ENCODE measurements around the gene NAP1L1.

Gene NAP1L1

DNA sequence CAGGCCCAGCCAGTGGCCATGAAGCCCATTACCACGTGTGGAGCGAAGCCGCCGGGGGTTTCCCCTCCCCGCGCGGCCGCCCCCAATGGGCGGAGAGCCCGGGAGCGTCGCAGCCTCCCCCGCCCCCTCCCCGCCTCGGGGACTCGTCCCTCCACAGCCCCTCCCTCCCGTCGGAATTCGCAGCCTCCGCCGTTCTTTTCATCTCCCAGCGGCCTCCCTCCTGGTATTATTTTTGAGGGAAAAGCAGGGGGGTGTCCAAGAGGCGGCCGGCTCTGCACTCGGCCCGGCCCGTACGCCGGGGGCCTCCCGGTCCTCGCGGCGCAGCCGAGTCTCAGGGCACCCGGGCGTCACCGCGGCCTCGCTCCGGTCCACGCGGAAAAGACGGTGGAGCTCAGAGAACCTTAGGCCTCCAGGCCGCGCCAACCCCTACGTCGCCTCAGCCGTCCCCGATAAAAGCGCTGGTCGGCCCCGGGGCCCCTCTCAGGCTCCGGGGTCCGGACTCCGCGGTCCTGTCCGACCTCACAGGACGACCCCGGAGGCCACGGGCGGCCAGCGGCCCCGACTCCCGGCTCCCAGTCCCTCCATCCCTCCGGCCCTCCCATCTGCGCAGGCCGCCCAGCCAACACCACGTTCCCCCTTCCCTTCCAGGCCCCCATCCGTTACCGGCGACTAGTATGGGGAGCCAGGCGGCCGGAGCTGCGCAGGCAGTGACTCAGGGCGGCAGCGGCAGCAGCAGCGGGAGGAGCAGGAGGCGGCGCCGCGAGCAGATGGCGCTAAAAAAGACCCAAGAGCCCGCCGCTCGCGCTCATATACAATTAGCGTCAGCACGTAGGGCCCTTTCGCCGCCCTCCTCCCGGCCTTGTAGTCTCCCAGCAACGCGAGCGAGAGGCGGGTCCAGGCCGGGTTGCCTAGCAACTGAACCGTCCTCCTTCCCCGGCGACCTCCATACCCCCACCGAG is at the start of gene NAP1L1:
TSS of gene NAP1L1 (minus strand) at position 782 of the 959 bp plus-strand sequence. CDS start 10,466 bp downstream, outside the sequence.
- peak within 1 kb of the TSS; percentile 98 for H3K9ac ChIP-seq
- peaks cover 52% of the 10 kb centered on the region for H4K20me1 ChIP-seq
- no peak for TF ChIP-seq Cebpa-rat (IDR thresholded peaks at IDR 0.05)
- peak within 1 kb of the TSS; percentile 98 for H3K27ac ChIP-seq
- H3K9me3 ChIP-seq = peaks cover 9% of the 10 kb centered on the region
- peak within 1 kb of the TSS; percentile 96 for H3K4me3 ChIP-seq
- no peaks in the 10 kb centered on the region for H3K27me3 ChIP-seq
- H3K4me2 ChIP-seq = peak within 1 kb of the TSS; percentile 95
- H3K36me3 ChIP-seq = peaks cover 24% of the 10 kb centered on the region
- peaks cover 60% of the 10 kb centered on the region for H3K4me1 ChIP-seq

DNA sequence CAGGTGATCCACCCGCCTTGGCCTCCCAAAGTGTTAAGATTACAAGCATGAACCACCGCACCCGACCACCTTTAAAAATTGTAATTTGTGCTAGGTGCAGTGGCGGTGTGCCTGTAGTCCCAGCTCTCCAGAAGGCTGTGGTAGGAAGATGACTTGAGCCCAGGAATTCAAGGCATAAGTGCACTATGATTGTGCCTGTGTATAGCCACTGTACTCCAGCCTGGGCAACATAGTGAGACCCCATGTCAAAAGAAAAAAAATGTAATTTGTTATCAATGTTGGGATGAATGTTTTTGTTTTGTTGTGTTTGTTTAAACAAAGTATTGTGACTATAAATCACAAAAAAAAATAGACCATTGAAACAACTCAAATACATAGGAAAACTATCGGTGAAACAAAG is 43.1 kb upstream of the NAP1L1 start:
- no peaks in the 10 kb centered on the region for H3K27me3 ChIP-seq
- H3K9ac ChIP-seq = no peak overlapping the region
- no peak for TF ChIP-seq Cebpa-rat (IDR thresholded peaks at IDR 0.05)
- no peak overlapping the region for H3K4me3 ChIP-seq
- H3K4me1 ChIP-seq = no peaks in the 10 kb centered on the region
- H4K20me1 ChIP-seq = no peaks in the 10 kb centered on the region
- H3K27ac ChIP-seq = no peak overlapping the region
- no peaks in the 10 kb centered on the region for H3K9me3 ChIP-seq
- no peaks in the 10 kb centered on the region for H3K36me3 ChIP-seq
- H3K4me2 ChIP-seq = no peak overlapping the region

DNA sequence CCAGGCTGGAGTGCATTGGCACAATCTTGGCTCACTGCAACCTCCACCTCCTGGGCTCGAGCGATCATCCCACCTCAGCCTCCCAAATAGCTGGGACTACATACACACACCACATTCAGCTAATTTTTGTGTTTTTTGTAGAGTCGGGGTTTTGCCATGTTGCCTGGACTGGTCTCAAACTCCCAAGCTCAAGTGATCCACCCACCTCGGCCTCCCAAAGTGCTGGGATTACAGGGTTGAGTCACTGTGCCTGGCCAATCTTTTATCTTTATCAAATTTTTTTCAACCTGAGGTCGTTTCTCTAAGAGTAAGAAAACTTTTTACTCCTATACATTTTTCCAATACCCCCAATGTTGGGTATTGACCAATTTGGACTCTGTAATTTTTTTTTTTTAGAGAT is 40.0 kb upstream of the NAP1L1 start:
- TF ChIP-seq Cebpa-rat (IDR thresholded peaks at IDR 0.05) = no peak
- Histone ChIP-seq H3K4me2 (no peak overlapping the region), H3K9ac (no peak overlapping the region), H3K9me3 (no peaks in the 10 kb centered on the region), H4K20me1 (no peaks in the 10 kb centered on the region), H3K4me1 (no peaks in the 10 kb centered on the region), H3K27ac (no peak overlapping the region), H3K27me3 (no peaks in the 10 kb centered on the region), H3K36me3 (no peaks in the 10 kb centered on the region), H3K4me3 (no peak overlapping the region)

DNA sequence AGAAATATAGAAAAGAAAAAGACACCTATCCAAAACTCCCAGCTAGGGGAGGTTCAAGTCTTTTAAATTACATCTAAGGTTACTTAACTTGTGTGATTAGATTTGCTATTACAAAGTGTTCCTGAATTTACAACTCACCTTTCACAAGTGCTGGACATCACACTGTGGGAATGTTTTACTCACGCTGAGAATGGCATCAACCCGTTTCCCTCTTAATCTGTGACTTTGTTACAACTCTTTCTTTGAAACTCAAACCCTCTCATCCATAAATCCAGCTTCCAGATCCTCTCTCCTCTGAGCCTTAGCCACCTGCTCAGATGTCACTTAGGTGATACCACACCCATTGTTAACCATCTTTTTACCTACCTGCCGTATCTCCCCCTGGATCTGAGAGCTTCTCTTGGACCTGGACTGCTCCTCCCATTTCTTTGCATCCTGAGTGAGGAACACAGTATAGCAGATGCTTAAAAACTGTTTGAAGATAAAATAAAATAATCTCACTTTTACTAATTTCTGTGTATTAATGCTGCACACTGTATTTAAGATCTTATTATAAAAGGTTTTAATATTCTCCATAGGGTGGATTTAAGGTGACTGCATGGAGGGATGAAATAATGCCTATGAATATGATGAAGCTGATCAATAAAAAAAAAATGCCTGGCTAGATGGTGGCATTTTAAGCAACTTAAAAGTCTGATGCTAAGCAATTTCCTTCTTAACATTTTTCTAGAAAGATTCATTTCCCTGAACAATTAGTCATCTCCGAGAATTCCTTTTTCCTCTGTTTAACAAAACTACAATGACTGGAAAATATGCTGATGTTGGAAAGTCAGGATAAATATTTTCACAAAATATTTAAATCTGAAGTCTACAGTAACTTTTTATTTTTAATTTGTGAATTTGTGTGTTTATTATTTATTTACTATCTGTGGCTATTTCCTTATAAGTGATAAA is 39.1 kb upstream of the NAP1L1 start:
- Histone ChIP-seq H3K36me3 (no peaks in the 10 kb centered on the region), H3K27me3 (no peaks in the 10 kb centered on the region), H4K20me1 (no peaks in the 10 kb centered on the region), H3K4me1 (no peaks in the 10 kb centered on the region), H3K4me3 (no peak overlapping the region), H3K4me2 (no peak overlapping the region), H3K9me3 (peaks cover 8% of the 10 kb centered on the region), H3K9ac (no peak overlapping the region), H3K27ac (no peak overlapping the region)
- no peak for TF ChIP-seq Cebpa-rat (IDR thresholded peaks at IDR 0.05)

DNA sequence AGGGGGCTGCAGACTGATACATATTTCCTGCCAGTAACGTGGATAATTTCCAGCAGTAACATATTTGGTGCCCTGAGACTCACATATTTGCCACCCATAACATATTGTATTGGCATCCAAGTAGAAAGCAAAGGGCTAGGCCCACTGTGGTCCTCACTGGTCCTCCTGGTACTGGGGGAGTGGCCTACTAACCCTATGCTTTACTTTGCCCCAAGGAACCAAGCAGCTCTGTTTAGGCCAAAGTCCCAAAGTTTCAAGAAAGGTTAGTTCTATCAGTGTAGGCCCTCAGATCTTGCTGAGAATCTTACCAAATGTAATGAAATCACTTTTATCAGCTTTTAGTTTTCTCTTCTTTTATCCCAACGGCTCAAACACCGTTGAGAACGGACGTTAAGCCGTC is 35.4 kb upstream of the NAP1L1 start:
- Histone ChIP-seq H3K9ac (no peak overlapping the region), H3K4me2 (no peak overlapping the region), H3K27ac (no peak overlapping the region), H3K4me1 (no peaks in the 10 kb centered on the region), H3K9me3 (peaks cover 10% of the 10 kb centered on the region), H3K4me3 (no peak overlapping the region), H3K36me3 (no peaks in the 10 kb centered on the region), H4K20me1 (no peaks in the 10 kb centered on the region), H3K27me3 (no peaks in the 10 kb centered on the region)
- no peak for TF ChIP-seq Cebpa-rat (IDR thresholded peaks at IDR 0.05)

DNA sequence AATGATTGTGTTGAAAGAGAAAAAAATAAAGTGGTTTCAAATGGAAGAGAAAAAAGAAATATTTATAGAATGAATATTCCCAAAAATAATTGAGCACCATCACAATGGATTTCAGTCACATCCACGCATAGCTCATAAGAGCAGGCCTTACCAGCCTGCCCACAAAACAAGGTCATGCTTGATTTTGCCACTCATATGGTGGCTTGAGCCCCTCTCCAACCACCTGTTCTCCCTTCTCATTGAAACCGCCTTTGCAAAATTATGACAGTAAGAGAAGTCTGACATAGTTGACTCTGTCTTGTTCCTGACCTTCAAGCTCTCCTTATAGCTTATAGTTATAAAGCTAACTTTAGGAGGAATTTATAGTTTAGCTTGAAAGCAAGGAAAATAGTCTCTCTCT is 33.3 kb upstream of the NAP1L1 start:
- H3K36me3 ChIP-seq = no peaks in the 10 kb centered on the region
- H3K4me3 ChIP-seq = no peak overlapping the region
- H3K9me3 ChIP-seq = peaks cover 10% of the 10 kb centered on the region
- H3K4me1 ChIP-seq = peaks cover 13% of the 10 kb centered on the region
- H3K9ac ChIP-seq = no peak overlapping the region
- no peak for TF ChIP-seq Cebpa-rat (IDR thresholded peaks at IDR 0.05)
- H4K20me1 ChIP-seq = no peaks in the 10 kb centered on the region
- H3K27me3 ChIP-seq = no peaks in the 10 kb centered on the region
- no peak overlapping the region for H3K4me2 ChIP-seq
- H3K27ac ChIP-seq = no peak overlapping the region

DNA sequence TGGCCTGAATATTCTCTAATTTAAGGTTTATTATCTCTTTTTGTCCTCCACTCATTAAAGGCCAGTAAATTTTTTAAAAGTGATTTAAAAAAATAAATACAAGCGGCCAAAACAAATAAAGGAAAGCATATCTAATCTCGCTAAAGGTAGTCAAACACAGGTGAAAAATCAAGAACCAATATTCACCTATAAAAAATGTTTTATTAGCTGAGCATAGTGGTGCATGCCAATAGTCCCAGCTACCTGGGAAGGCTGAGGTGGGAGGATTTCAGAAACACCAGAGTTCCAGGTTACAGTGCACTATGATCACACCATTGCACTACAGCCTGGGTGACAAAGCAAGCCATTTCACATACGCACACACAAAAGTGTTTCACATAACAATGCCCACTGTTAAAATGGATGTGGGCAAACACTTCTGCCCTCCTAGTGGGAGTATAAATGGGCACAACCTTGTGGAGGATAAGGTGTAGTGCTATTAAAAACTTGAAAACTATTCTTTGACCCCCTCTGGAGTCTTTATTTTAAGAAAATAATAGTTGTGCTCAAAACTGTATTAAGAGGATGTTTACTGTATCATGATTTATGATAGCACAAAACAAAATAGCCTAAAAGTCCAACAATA is 32.7 kb upstream of the NAP1L1 start:
- Histone ChIP-seq H4K20me1 (no peaks in the 10 kb centered on the region), H3K4me2 (no peak overlapping the region), H3K27ac (no peak overlapping the region), H3K9me3 (peaks cover 10% of the 10 kb centered on the region), H3K4me3 (no peak overlapping the region), H3K4me1 (peaks cover 13% of the 10 kb centered on the region), H3K9ac (no peak overlapping the region), H3K36me3 (no peaks in the 10 kb centered on the region), H3K27me3 (no peaks in the 10 kb centered on the region)
- TF ChIP-seq Cebpa-rat (IDR thresholded peaks at IDR 0.05) = no peak

DNA sequence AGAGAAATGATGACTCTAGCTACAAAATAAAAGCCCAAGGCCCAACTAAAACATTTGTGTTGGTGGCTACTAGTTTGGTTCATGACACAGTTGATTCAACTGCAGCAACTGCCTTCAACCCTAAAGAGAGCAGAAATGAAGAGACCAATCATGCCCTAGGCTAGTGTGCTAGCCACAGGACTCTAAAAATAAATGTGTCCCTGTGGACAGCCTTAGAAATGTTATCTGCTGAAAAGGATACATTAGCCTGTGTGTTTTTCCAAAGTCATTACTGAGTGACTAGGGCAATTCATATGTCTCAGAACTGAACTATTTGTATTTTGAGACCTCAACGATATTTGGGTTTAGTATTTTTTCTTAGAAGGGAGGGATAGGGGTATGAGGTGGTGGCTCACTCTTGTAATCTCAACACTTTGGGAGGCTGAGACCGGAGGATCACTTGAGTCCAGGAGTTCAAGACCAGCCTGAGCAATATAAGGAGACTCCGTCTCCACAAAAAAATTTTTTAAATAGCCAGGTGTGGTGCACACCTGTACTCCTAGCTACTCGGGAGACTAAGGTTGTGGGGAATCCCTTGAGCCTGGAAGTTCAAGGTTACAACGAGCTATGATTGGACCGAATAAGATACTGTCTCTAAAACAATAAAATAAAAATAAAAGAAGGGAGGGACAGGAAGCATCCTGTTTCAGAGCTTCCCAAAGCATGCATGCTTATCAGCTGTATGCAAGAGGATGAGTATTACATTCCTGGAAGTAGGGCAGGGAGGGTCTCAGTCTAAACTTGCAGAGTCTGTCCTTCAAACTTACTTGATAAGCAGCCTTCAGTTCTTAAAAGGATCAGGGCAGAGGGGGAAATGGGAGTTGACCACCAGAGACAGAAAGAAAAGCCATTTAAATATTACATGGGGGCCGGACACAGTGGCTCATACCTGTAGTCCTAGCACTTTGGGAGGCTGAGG is 29.6 kb upstream of the NAP1L1 start:
- no peaks in the 10 kb centered on the region for H3K36me3 ChIP-seq
- no peak overlapping the region for H3K4me3 ChIP-seq
- H3K9ac ChIP-seq = no peak overlapping the region
- H4K20me1 ChIP-seq = no peaks in the 10 kb centered on the region
- H3K27ac ChIP-seq = no peak overlapping the region; the same call in 1 of the 2 replicates
- no peak for TF ChIP-seq Cebpa-rat (IDR thresholded peaks at IDR 0.05)
- no peaks in the 10 kb centered on the region for H3K27me3 ChIP-seq
- peak overlapping the region; percentile 48 for H3K4me2 ChIP-seq
- H3K9me3 ChIP-seq = peaks cover 7% of the 10 kb centered on the region
- H3K4me1 ChIP-seq = peaks cover 13% of the 10 kb centered on the region
